Heart left ventricle (tissue), 16 donors: Measurements from ENCODE around the gene SLC7A1. TPM values are rescaled to one million over a fixed set of nuclear protein-coding genes. Genes with fewer than 3 reads are reported as not detected.

ENCODE experiments used
- ATAC-seq, 4 donors: fragments of 200-7000 bp; cut with Tn5 transposase; one replicate each; pipeline ENCODE4 v1.9.1; 2020 to 2022; ENCODE audit warnings: moderate library complexity in 4 of 4, mild to moderate bottlenecking in 3 of 4, moderate number of reproducible peaks in 1 of 4
- DNase-seq, 5 donors: peaks; one replicate each; pipeline ENCODE4 v3.0.0-alpha.2; 2020
- H3K27ac ChIP-seq, 12 donors: fragments of 200-600 bp; sonication (generic) in 4 of 12; one replicate each; pipeline versions ENCODE4 v1.5.0 to v1.8.0; 2016 to 2022; ENCODE audit warnings: mild to moderate bottlenecking in 2 of 12
- H3K27me3 ChIP-seq, 9 donors: fragments of 200-600 bp; sonication (generic) in 2 of 9; one replicate each; pipeline versions ENCODE4 v1.5.1 to v1.8.0; 2016 to 2022; ENCODE audit warnings: mild to moderate bottlenecking in 3 of 9
- H3K36me3 ChIP-seq, 9 donors: fragments of 200-600 bp; sonication (generic) in 2 of 9; one replicate each; pipeline versions ENCODE4 v1.5.0 to v1.8.0; 2018 to 2022; ENCODE audit warnings: mild to moderate bottlenecking in 2 of 9
- H3K4me1 ChIP-seq, 12 donors: fragments of 200-600 bp; sonication (generic) in 4 of 12; one replicate each; pipeline versions ENCODE4 v1.5.0 to v1.8.0; 2016 to 2022; ENCODE audit warnings: mild to moderate bottlenecking in 3 of 12
- H3K4me3 ChIP-seq, 12 donors: fragments of 200-600 bp; sonication (generic) in 4 of 12; one replicate each; pipeline versions ENCODE4 v1.5.0 to v1.8.0; 2017 to 2022; ENCODE audit warnings: mild to moderate bottlenecking in 9 of 12, moderate library complexity in 4 of 12
- H3K9me3 ChIP-seq, 12 donors: fragments of 200-600 bp; sonication (generic) in 4 of 12; one replicate each; pipeline versions ENCODE4 v1.5.0 to v1.8.0; 2016 to 2022; ENCODE audit warnings: mild to moderate bottlenecking in 1 of 12
- POLR2A ChIP-seq, 2 donors: fragments of 450-650 bp; IDR thresholded peaks; one replicate each; pipeline ENCODE4 v1.6.1; 2017; ENCODE audit warnings: antibody characterized with exemption in 2 of 2, mild to moderate bottlenecking in 2 of 2, moderate library complexity in 2 of 2
- WGBS, 4 donors: extraction: QIAGEN DNeasy Blood & Tissue Kit in 2 of 4; methylation state at CpG; one replicate each; pipeline versions ENCODE4 v1.1.5 to v1.1.7; 2013 to 2018; 5-methylcytosine and 5-hydroxymethylcytosine counted together
- intact Hi-C, 10 donors: fragments of 100-400 bp; cut with DNase I; formaldehyde crosslinking; loops; one replicate each; pipeline versions ENCODE4 v1.11.1 to v1.14.2; 2022
- polyA plus RNA-seq, 2 donors: library from polyadenylated mRNA; stranded (reverse); fragments of 200-250 nt; gene quantifications; one replicate each; pipeline ENCODE4 v1.2.3, GENCODE V29; 2013
- total RNA-seq, 9 donors: library from RNA; depleted of rRNA in 2 of 9; stranded (reverse); fragments of >200 nt in 2 of 9; fragmentation: NEBNext Ultra II Directional in 3 of 9; extraction: Animal tissue kit (Norgen Biotek cat#: 25700) in 3 of 9; gene quantifications; one replicate each; pipeline versions ENCODE4 v1.1.0 to v1.2.4, GENCODE V29; 2016 to 2023
- TF ChIP-seq, protein P1 (sequence below), 12 donors: fragments of 200-600 bp; sonication (generic) in 4 of 12; IDR thresholded peaks; one replicate each; pipeline versions ENCODE4 v1.5.0 to v1.8.0; 2018 to 2022; ENCODE audit warnings: antibody characterized with exemption in 12 of 12, mild to moderate bottlenecking in 5 of 12
- donor health status: ischemic (EF 13 %, LVEDD 7.1; RV severe dilation, severe dysfunction).
- donor health status: healthy with polysubstance abuse.
- donor health status: DM: no; HTN: yes; CAD: no.
- donor health status: DM: no; HTN: no; CAD: no.
- donor health status: ischemic (EF 25% LVEDD 6.9; RV normal size, moderate dysfunction).
- donor health status: ischemic (EF 25% LVEDD 5.7; RV mildly dilated, moderate dysfunction).
- donor health status: healthy.
- donor health status: DM: yes; HTN: yes; CAD: no.
- donor health status: ischemic (EF 35%, LVEDD 5.7; RV mildly dilated, moderate dysfunction).
- donor health status: nonischemic (EF 11% LVEDD 7.7; RV severe dilation, severe dysfunction).
- donor health status: DM: yes; HTN: yes; CAD: no.
- donor health status: PGD.
- donor health status: ischemic (EF 29% LVEDD 5.4; RV normal size, mild dysfunction).
- donor health status: nonischemic (EF 23%, LVEDD 6.1; RV moderate dilation, normal function).

Gene SLC7A1
- total and polyA plus RNA-seq, 11 donors, result 3.5 to 66.7 (median 14.3) TPM

DNA sequence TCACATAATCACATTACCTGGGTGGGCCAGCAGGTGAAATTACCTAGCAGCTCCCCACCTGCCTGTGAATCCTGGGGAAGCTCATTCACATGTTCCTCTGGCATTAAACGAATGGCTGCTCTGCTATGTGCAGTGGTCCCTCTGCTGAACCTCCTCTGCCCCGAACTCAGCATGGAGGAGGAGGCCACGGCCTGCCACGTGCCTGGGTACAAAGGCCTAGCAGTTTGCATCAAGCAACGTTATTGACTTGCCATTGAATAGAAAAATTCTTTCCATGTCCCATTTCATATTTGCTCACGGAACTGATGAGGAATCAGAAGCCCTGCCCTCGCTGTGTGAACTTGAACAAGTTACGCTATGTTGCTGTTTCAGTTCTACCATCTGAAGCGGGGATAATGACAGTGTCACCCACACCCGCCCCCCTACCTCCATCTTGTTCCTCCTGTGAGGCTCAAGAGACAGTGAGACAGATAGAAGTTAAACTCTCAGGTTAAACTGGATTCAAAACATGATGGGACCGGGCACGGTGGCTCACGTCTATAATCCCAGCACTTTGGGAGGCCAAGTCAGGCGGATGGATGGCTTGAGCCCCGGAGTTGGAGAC is 25.3 kb downstream of the SLC7A1 start:
- DNase-seq, result no peak
- Histone ChIP-seq H3K27me3 (no peaks in the 10 kb centered on the region), H3K4me3 (no peak overlapping the region), H3K36me3 (no peaks in the 10 kb centered on the region), H3K4me1 (peaks cover 0 to 17% (median 6%) of the 10 kb centered on the region in 12 donors), H3K27ac (no peak overlapping the region), H3K9me3 (no peaks in the 10 kb centered on the region)
- TF ChIP-seq, protein P1, sequence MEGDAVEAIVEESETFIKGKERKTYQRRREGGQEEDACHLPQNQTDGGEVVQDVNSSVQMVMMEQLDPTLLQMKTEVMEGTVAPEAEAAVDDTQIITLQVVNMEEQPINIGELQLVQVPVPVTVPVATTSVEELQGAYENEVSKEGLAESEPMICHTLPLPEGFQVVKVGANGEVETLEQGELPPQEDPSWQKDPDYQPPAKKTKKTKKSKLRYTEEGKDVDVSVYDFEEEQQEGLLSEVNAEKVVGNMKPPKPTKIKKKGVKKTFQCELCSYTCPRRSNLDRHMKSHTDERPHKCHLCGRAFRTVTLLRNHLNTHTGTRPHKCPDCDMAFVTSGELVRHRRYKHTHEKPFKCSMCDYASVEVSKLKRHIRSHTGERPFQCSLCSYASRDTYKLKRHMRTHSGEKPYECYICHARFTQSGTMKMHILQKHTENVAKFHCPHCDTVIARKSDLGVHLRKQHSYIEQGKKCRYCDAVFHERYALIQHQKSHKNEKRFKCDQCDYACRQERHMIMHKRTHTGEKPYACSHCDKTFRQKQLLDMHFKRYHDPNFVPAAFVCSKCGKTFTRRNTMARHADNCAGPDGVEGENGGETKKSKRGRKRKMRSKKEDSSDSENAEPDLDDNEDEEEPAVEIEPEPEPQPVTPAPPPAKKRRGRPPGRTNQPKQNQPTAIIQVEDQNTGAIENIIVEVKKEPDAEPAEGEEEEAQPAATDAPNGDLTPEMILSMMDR (IDR thresholded peaks at IDR 0.05), result no peak
- TF ChIP-seq POLR2A (IDR thresholded peaks at IDR 0.05), result no peak
- 91 to 95% (median 95%) methylated on average over 15 of the region's 15 CpGs for WGBS, 4 donors
- intact Hi-C loops, result loop anchor here in 1 of 10 donors (5.0 kb wide), 1 partner anchor 132 kb away; no protein-coding TSS in a partner anchor
- ATAC-seq, result no peak

DNA sequence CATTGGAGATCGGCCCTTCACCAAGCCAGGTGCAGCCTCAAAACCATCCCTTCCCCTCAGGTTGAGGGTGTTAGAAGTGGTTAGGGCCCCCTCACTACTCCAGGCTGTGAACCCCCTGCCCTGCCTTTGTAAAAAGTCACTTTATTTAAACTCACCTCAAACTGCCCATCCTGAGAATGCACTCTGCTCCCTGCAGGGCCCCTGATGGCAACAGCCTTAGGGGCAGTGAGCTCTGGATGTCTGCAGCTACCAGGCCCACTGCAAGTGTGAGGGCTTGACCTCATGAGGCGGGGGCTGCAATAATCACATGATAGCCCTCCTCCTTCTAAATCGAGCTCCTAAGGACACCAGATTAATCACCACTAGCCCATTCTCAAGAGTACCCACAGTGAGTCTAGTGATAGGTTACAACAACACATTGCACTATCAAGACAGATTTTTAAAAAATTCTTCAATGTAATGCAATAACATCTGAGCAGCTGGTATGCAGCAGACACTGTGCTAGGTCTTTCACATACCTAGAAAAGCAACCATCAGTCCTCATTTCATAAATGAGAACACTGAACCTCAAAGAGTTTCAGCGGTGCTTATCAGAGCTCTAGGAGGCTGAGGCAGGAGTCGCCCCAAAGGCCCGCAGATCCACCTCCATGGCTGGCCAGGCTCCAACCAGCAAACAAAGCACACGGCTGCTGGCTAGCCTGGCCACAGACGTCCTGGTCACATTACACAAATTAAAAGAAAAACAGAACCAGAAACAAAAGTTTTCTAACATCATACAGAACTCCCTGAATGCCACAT is 26.0 kb downstream of the SLC7A1 start:
- intact Hi-C loops, result loop anchor here in 1 of 10 donors (5.0 kb wide), 1 partner anchor 133 kb away; no protein-coding TSS in a partner anchor
- H3K27me3 ChIP-seq, result no peaks in the 10 kb centered on the region

GRCh38 chr13:29568731-29569130 is 26.8 kb downstream of the SLC7A1 start:
- ATAC-seq, result no peak
- no peaks in the 10 kb centered on the region for H3K27me3 ChIP-seq
- TF ChIP-seq, protein P1 (IDR thresholded peaks at IDR 0.05), result no peak
- no peak for TF ChIP-seq POLR2A (IDR thresholded peaks at IDR 0.05)
- H3K27ac ChIP-seq, result no peak overlapping the region
- DNase-seq, result no peak
- H3K4me1 ChIP-seq, result peaks cover 0 to 19% (median 11%) of the 10 kb centered on the region in 12 donors
- no peaks in the 10 kb centered on the region for H3K36me3 ChIP-seq
- 85 to 92% (median 90%) methylated on average over 9 of the region's 9 CpGs for WGBS, 4 donors
- H3K4me3 ChIP-seq, result no peak overlapping the region
- no peaks in the 10 kb centered on the region for H3K9me3 ChIP-seq
- intact Hi-C loops, result no loop called here

More for the DNA sequence above, 26.0 kb downstream of the SLC7A1 start:
- TF ChIP-seq, protein P1 (IDR thresholded peaks at IDR 0.05), result no peak
- TF ChIP-seq POLR2A (IDR thresholded peaks at IDR 0.05), result no peak
- Histone ChIP-seq H3K27ac (no peak overlapping the region), H3K36me3 (no peaks in the 10 kb centered on the region), H3K9me3 (no peaks in the 10 kb centered on the region), H3K4me3 (no peak overlapping the region), H3K4me1 (peaks cover 0 to 20% (median 7%) of the 10 kb centered on the region in 12 donors)
- DNase-seq (no peak), ATAC-seq (no peak)
- 63 to 76% (median 68%) methylated on average over 8 of the region's 8 CpGs for WGBS, 4 donors

DNA sequence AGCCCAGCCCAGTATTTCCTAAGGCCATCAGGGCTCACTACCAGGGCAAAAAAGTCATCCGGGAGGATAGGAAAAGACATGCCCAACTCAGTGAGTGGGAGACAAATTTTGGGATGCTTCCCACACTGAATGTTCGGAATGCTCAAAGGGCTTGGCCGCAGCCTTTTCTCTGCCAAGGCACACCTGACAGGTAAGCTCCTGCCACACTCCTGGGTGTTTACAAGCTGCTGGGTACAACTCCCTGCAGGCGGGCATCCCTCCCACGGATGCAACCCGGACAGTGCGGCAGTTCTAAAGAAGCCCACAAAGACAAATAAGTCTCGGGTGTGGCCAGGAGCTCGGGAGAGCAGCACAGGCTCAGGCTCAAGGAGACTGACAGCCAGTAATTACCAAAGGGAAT is 28.1 kb downstream of the SLC7A1 start:
- ATAC-seq, result no peak
- no peak overlapping the region for H3K4me3 ChIP-seq
- intact Hi-C loops, result no loop called here
- no peaks in the 10 kb centered on the region for H3K36me3 ChIP-seq
- peaks cover 0 to 9% (median 2%) of the 10 kb centered on the region in 12 donors for H3K4me1 ChIP-seq
- H3K9me3 ChIP-seq, result no peaks in the 10 kb centered on the region
- DNase-seq, result no peak
- H3K27me3 ChIP-seq, result no peaks in the 10 kb centered on the region
- 78 to 92% (median 92%) methylated on average over 8 to 9 of the region's 9 CpGs for WGBS, 4 donors
- TF ChIP-seq POLR2A (IDR thresholded peaks at IDR 0.05), result no peak
- TF ChIP-seq, protein P1 (IDR thresholded peaks at IDR 0.05), result no peak
- no peak overlapping the region for H3K27ac ChIP-seq
